GM23338 (cell line): Measurements from ENCODE around the gene MSRB1.

Experiments
- CREB1 ChIP-seq: fragments of 250-450 bp; sonication (Bioruptor Pico); IDR thresholded peaks from 2 replicates; pipeline ENCODE4 v1.5.0; 2020; ENCODE audit warnings: low read depth, mild to moderate bottlenecking, moderate library complexity
- POLR2AphosphoS5 ChIP-seq: IDR thresholded peaks from 2 replicates; pipeline ENCODE4 v1.6.1; 2016; ENCODE audit warnings: antibody characterized with exemption, low read depth
- ZNF114 ChIP-seq: fragments of 250-450 bp; sonication (Bioruptor Pico); IDR thresholded peaks from 2 replicates; pipeline ENCODE4 v1.5.0; 2020; ENCODE audit warnings: mild to moderate bottlenecking, moderate library complexity
- TF ChIP-seq, protein P1 (sequence below), 2 experiments: fragments of 200-600 bp in 1 of 2; sonication (generic) in 1 of 2; conservative IDR thresholded peaks; 2 replicates each; pipeline versions ENCODE4 v1.5.1 to v1.6.1; 2016 to 2017; ENCODE audit warnings: antibody characterized with exemption in 2 of 2, low read depth in 2 of 2, mild to moderate bottlenecking in 2 of 2, moderate library complexity in 1 of 2

DNA sequence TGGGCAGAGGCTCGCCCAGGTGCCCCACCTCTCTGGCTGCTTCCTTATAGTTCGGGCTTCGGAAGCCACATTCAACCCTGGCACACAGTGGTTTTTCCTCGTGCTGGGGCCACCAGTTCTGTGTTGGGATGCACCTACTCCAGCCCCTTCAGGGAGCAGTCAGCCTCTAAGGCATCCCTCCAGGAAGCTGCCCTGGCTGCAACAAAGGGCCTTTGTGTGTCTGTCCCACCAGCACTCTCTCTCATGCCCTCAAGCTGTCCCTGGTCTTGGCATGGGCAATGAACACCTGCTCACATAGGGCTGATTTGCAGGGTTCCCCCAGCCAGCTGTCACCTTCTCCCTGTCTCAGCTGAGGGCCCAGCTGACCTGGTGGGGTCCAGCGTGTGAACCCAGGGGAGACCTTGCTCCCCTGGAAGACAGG, 39.0 kb upstream of the MSRB1 start:
- TF ChIP-seq, protein P1, sequence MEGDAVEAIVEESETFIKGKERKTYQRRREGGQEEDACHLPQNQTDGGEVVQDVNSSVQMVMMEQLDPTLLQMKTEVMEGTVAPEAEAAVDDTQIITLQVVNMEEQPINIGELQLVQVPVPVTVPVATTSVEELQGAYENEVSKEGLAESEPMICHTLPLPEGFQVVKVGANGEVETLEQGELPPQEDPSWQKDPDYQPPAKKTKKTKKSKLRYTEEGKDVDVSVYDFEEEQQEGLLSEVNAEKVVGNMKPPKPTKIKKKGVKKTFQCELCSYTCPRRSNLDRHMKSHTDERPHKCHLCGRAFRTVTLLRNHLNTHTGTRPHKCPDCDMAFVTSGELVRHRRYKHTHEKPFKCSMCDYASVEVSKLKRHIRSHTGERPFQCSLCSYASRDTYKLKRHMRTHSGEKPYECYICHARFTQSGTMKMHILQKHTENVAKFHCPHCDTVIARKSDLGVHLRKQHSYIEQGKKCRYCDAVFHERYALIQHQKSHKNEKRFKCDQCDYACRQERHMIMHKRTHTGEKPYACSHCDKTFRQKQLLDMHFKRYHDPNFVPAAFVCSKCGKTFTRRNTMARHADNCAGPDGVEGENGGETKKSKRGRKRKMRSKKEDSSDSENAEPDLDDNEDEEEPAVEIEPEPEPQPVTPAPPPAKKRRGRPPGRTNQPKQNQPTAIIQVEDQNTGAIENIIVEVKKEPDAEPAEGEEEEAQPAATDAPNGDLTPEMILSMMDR (conservative IDR thresholded peaks at IDR 0.05; ENCODE audit: low read depth in 2 of 2), result no peak
- TF ChIP-seq ZNF114 (CRISPR knock-in tag) (no peak), POLR2AphosphoS5 (no peak), CREB1 (no peak)
